Hepatocyte (in vitro differentiated cells): Measurements from ENCODE around the gene UBE2O. TPM values are rescaled to one million over a fixed set of nuclear protein-coding genes. Genes with fewer than 3 reads are reported as not detected.

Experiments used
- DNase-seq: peaks from one replicate; pipeline ENCODE4 v3.0.0-alpha.2; 2016; ENCODE audit warnings: low spot score
- H2AFZ ChIP-seq: fragments of 200-600 bp; sonication (generic); 2 replicates; pipeline ENCODE4 v1.6.0; 2016; ENCODE audit warnings: antibody characterized with exemption, mild to moderate bottlenecking
- H3K27ac ChIP-seq: fragments of 200-600 bp; sonication (generic); 2 replicates; pipeline ENCODE4 v1.5.1; 2016; ENCODE audit warnings: mild to moderate bottlenecking
- H3K27me3 ChIP-seq: fragments of 200-600 bp; sonication (generic); 2 replicates; pipeline ENCODE4 v1.6.1; 2016
- H3K36me3 ChIP-seq: fragments of 200-600 bp; sonication (generic); replicated peaks from 2 replicates; pipeline ENCODE4 v1.5.1; 2016; ENCODE audit warnings: low read depth; ENCODE audit not compliant: insufficient read depth
- H3K4me1 ChIP-seq: fragments of 200-600 bp; sonication (generic); 2 replicates; pipeline ENCODE4 v1.5.1; 2016; ENCODE audit warnings: mild to moderate bottlenecking, moderate library complexity; ENCODE audit not compliant: insufficient read depth
- H3K4me2 ChIP-seq: fragments of 200-600 bp; sonication (generic); 2 replicates; pipeline ENCODE4 v1.6.0; 2016
- H3K4me3 ChIP-seq: fragments of 200-600 bp; sonication (generic); 2 replicates; pipeline ENCODE4 v1.5.1; 2016; ENCODE audit warnings: mild to moderate bottlenecking
- H3K79me2 ChIP-seq: fragments of 200-600 bp; sonication (generic); 2 replicates; pipeline ENCODE4 v1.6.0; 2017; ENCODE audit warnings: mild to moderate bottlenecking
- H3K9me2 ChIP-seq: fragments of 200-600 bp; sonication (generic); replicated peaks from 2 replicates; pipeline ENCODE4 v1.6.0; 2017; ENCODE audit warnings: mild to moderate bottlenecking; ENCODE audit not compliant: insufficient read depth
- H3K9me3 ChIP-seq: fragments of 200-600 bp; sonication (generic); 2 replicates; pipeline ENCODE4 v1.5.1; 2016; ENCODE audit warnings: low read depth, mild to moderate bottlenecking
- H4K20me1 ChIP-seq: fragments of 200-600 bp; sonication (generic); 2 replicates; pipeline ENCODE4 v1.6.0; 2016; ENCODE audit warnings: mild to moderate bottlenecking; ENCODE audit not compliant: insufficient read depth, poor library complexity, severe bottlenecking
- CTCF ChIP-seq: fragments of 200-600 bp; sonication (generic); IDR thresholded peaks from 2 replicates; pipeline ENCODE4 v1.5.1; 2016; ENCODE audit warnings: antibody characterized with exemption, mild to moderate bottlenecking; ENCODE audit not compliant: poor library complexity
- EZH2 ChIP-seq: fragments of 200-600 bp; sonication (generic); IDR thresholded peaks from 2 replicates; pipeline ENCODE4 v1.6.1; 2016; ENCODE audit warnings: antibody characterized with exemption, mild to moderate bottlenecking, borderline replicate concordance
- EZH2phosphoT487 ChIP-seq: fragments of 200-600 bp; sonication (generic); IDR thresholded peaks from one replicate; pipeline ENCODE4 v1.6.1; 2018; ENCODE audit warnings: antibody characterized with exemption, mild to moderate bottlenecking, low read depth, moderate library complexity; ENCODE audit not compliant: unreplicated experiment, severe bottlenecking
- WGBS: methylation state at CpG from one replicate; pipeline ENCODE4 v1.1.6; 2016; ENCODE audit warnings: low lambda C conversion rate; ENCODE audit errors: missing lambda C conversion rate; 5-methylcytosine and 5-hydroxymethylcytosine counted together
- polyA plus RNA-seq: library from polyadenylated mRNA; unstranded; fragments of >200 nt; fragmentation: Nextera tagmentation; extraction: Ambion mirVana; gene quantifications from 2 replicates; pipeline ENCODE4 v1.2.1, GENCODE V29; 2016
- total RNA-seq: library from RNA; depleted of rRNA; stranded (reverse); fragments of >200 nt; gene quantifications from 2 replicates; pipeline ENCODE4 v1.2.3, GENCODE V29; 2014

Gene UBE2O
- total and polyA plus RNA-seq, 2 experiments from 2014 or later, result 9.7 to 15.2 TPM

GRCh38 chr17:76471498-76472257 is 18.7 kb upstream of the UBE2O start:
- Histone ChIP-seq H2AFZ (no peak overlapping the region), H3K9me3 (no peaks in the 10 kb centered on the region), H3K9me2 (no peaks in the 10 kb centered on the region), H4K20me1 (no peaks in the 10 kb centered on the region), H3K27ac (no peak overlapping the region), H3K36me3 (no peaks in the 10 kb centered on the region), H3K79me2 (no peaks in the 10 kb centered on the region), H3K4me3 (no peak overlapping the region), H3K4me1 (peaks cover 6% of the 10 kb centered on the region), H3K4me2 (no peak overlapping the region), H3K27me3 (no peaks in the 10 kb centered on the region)
- TF ChIP-seq CTCF (no peak), EZH2 (no peak), EZH2phosphoT487 (no peak)
- 95% methylated on average over 35 of the region's 35 CpGs for WGBS
- no peak for DNase-seq

GRCh38 chr17:76469991-76470739 is 17.2 kb upstream of the UBE2O start:
- Histone ChIP-seq H3K4me3 (no peak overlapping the region), H2AFZ (no peak overlapping the region), H3K4me2 (no peak overlapping the region), H3K9me3 (no peaks in the 10 kb centered on the region), H3K4me1 (peaks cover 6% of the 10 kb centered on the region), H3K79me2 (no peaks in the 10 kb centered on the region), H3K36me3 (no peaks in the 10 kb centered on the region), H3K27me3 (no peaks in the 10 kb centered on the region), H3K9me2 (no peaks in the 10 kb centered on the region), H4K20me1 (no peaks in the 10 kb centered on the region), H3K27ac (no peak overlapping the region)
- no peak for DNase-seq
- TF ChIP-seq CTCF, result no peak
- TF ChIP-seq EZH2phosphoT487, result no peak
- TF ChIP-seq EZH2, result no peak
- 85% methylated on average over 12 of the region's 13 CpGs for WGBS

- Histone ChIP-seq H3K79me2 (no peaks in the 10 kb centered on the region), H2AFZ (no peak overlapping the region), H3K27me3 (no peaks in the 10 kb centered on the region), H3K9me3 (no peaks in the 10 kb centered on the region), H3K27ac (no peak overlapping the region), H3K36me3 (no peaks in the 10 kb centered on the region), H4K20me1 (no peaks in the 10 kb centered on the region), H3K4me3 (no peak overlapping the region), H3K4me2 (no peak overlapping the region), H3K4me1 (peaks cover 6% of the 10 kb centered on the region), H3K9me2 (no peaks in the 10 kb centered on the region)
- 96% methylated on average over 38 of the region's 38 CpGs for WGBS
- no peak for TF ChIP-seq EZH2phosphoT487
- no peak for DNase-seq
Observed at GRCh38 chr17:76469076-76469990, 16.4 kb upstream of the UBE2O start.
